GM18951 (cell line): ENCODE data around the gene ZBED1.
"Not testable (repeated sequence)": the region's sequence is repeated elsewhere in the genome, so short reads cannot be mapped to it uniquely, and the experiment has no call there.

Source experiments
- POLR2A ChIP-seq: IDR thresholded peaks from 4 replicates; pipeline ENCODE4 v1.6.1; 2011; ENCODE audit warnings: mild to moderate bottlenecking; ENCODE audit not compliant: insufficient read length, insufficient read depth; ENCODE audit errors: extremely low read depth
- in situ Hi-C: fragments of 300-500 bp; cut with MboI; formaldehyde crosslinking; loops from one replicate; pipeline ENCODE4 v1.12.0; 2022; ENCODE audit warnings: low sequenced_read_pairs, mixed read lengths, inconsistent platforms; ENCODE audit not compliant: unreplicated experiment

ZBED1 gene

DNA sequence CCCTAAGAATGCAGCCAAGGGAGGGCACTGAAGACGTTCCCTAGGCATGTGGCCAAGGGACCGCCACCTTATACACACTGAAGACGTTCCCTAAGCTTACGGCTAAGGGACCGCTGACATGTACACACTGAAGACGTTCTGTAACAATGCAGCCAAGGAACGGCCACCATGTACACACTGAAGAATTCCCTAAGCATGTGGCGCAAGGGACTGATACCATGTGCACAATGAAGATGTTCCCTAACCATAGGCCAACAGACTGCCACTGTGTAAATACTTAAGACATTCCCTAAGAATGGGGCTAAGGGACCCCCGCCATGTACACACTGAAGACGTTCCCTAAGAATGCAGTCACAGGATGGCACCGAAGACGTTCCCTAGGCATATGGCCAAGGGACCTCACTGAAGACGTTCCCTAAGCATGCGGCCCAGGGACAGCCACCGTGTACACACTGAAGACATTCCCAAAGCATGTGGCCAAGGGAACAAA lies 36.1 kb downstream of the ZBED1 start:
- no peak for TF ChIP-seq POLR2A
- in situ Hi-C loops: no loop called here

DNA sequence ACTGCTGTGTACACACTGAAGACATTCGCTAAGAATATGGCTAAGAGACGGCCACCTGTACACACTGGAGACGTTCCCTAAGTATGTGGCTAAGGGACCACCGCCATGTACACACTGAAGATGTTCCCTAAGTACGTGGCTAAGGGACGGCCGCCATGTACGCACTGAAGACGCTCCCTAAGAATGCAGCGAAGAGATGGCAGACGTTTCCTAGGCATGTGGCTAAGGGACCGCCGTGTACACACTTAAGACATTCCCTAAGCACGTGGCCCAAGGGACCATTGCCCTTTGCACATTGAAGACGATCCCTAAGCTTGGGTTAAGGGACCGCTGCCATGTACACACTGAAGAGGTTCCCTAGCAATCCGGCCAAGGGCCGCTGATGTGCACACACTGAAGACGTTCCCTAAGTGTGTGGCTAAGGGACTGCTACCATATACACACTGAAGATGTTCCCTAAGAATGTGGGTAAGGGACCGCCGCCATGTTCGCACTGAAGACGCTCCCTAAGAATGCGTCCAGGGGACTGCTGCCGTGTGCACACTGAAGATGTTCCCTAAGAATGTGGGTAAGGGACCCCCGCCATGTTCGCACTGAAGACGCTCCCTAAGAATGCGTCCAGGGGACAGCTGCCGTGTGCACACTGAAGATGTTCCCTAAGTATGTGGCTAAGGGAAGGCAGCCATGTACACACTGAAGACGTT lies 36.7 kb downstream of the ZBED1 start:
- in situ Hi-C loops: no loop called here
- no peak for TF ChIP-seq POLR2A

DNA sequence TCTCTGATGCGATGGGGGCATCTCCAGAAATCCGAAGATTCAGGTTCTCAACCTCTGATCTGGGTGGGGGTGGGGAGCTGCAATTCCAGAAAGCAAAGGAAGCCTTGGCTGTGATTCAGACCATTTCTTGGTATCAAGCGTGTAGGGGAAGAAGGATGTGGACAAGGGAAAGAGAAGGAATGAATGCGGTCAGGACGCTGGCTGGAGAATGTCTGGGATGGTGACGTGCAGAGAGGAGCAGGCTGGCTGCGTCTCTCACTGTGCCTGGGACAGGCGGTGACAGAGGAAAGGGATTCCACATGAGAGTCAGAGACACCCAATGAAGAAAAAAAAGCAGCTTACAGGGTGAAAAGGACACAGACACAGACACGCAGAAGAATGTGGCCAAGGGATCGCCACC lies 37.3 kb downstream of the ZBED1 start:
- in situ Hi-C loops: not testable (repeated sequence)

- in situ Hi-C loops: no loop called here
- TF ChIP-seq POLR2A: no peak
Measured at GRCh38 chrX:2462780-2463179, 38.0 kb downstream of the ZBED1 start.

GRCh38 chrX:2462074-2462473 lies 38.7 kb downstream of the ZBED1 start:
- TF ChIP-seq POLR2A: no peak
- in situ Hi-C loops: no loop called here

GRCh38 chrX:2461711-2462016 lies 39.1 kb downstream of the ZBED1 start:
- TF ChIP-seq POLR2A: no peak
- in situ Hi-C loops: no loop called here

DNA sequence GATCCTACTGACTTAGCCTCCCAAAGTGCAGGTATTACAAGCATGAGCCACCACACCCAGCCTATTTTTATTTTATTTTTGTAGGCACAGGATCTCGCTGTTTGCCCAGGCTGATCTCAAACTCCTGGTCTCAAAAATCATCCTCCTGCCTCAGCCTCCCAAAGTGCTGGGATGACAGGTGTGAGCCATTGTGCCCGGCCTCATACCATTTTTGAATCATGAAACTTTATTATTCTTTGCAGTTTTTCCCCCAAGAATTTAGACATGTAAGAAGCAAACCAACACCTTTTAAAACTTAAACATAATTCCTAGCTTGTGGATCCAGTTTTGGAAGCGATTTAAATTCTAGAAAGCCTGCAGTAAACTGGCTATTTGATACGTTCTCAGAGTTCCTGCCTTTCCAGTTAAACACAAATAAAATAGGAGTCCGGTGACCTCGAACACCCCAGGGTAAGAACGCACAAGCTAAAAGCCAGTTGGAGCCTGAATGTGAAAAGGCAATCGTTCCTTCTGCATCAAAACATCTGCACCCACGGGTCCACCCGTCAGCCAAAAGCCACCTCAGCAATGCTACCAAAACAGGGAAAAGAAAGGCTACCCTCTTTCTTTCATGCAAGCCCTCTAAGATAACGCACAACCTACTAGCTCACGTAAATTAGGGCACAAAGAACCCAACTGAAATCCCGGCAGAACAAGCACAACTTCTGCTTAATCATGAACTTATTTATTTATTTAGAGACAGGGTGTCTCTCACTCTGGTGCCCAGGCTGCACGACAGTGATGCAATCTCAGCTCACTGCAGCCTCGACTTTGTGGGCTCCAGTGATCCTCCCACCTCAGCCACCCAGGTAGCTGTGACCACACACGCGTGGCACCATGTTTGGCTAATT lies 39.7 kb downstream of the ZBED1 start:
- in situ Hi-C loops: not testable (repeated sequence)

GRCh38 chrX:2460048-2460447 lies 40.7 kb downstream of the ZBED1 start:
- in situ Hi-C loops: not testable (repeated sequence)

DNA sequence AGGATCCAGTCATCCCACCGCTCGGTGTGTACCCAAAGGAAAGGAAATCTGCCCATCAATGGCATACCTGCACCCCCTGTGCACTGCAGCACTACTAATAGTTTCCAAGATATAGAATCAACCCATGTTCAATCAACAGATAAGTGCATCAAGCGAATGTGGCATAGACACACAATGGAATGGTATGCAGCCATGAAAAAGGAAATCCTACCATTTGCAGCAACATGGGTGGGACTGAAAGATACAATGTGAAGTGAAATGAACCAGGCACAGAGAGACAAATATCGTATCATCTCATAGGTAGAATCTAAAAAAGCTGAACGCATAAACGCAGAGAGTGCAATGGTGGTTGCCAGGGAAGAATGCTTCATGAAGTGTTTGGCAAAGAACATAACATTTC lies 42.5 kb downstream of the ZBED1 start:
- in situ Hi-C loops: no loop called here
- no peak for TF ChIP-seq POLR2A

GRCh38 chrX:2457289-2458133 lies 43.3 kb downstream of the ZBED1 start:
- no peak for TF ChIP-seq POLR2A
- in situ Hi-C loops: no loop called here

DNA sequence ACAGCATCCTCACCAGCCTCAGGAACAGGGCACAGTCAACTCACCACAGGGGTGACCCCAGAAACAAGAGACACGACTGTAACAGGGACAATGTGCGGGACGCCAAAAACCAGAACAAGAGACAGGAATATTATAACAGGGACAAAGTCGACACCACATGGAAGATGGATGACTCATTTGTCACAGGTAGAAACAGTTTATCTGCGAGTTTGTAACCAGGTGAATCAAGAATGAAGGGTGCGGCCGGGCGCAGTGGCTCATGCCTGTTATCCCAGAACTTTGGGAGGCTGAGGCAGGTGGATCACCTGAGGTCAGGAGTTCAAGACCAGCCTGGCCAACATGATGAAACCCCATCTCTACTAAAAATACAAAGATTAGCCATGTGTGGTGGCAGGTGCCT lies 44.7 kb downstream of the ZBED1 start:
- in situ Hi-C loops: not testable (repeated sequence)

- in situ Hi-C loops: not testable (repeated sequence)
Measured at GRCh38 chrX:2454620-2455019, 46.2 kb downstream of the ZBED1 start.

- no peak for TF ChIP-seq POLR2A
- in situ Hi-C loops: no loop called here
Measured at GRCh38 chrX:2452799-2453198, 48.0 kb downstream of the ZBED1 start.

- TF ChIP-seq POLR2A: no peak
- in situ Hi-C loops: no loop called here
Measured at GRCh38 chrX:2452317-2452784, 48.4 kb downstream of the ZBED1 start.
